ENCODE results near the gene ELAVL1. TPM values are rescaled to one million over a fixed set of nuclear protein-coding genes. Genes with fewer than 3 reads are reported as not detected.

The ELAVL1 gene
- total RNA-seq, 1 donor from 2014 or later = 107 TPM

GRCh38 chr19:7909471-7910067, 95.9 kb downstream of the ELAVL1 start:
- Histone ChIP-seq H3K9me3 (ENCODE audit: insufficient read depth, low read depth, low read length) (no peaks in the 10 kb centered on the region), H2AFZ (ENCODE audit: low read depth, low read length) (no peak overlapping the region), H3K4me1 (ENCODE audit: insufficient read depth, low read length) (peaks cover 11% of the 10 kb centered on the region), H3K36me3 (ENCODE audit: insufficient read depth, low read length) (no peaks in the 10 kb centered on the region), H3K4me3 (ENCODE audit: insufficient read depth, low read depth, low read length) (no peak overlapping the region), H3K79me2 (ENCODE audit: insufficient read depth, low read length) (peaks cover 36% of the 10 kb centered on the region), H4K20me1 (ENCODE audit: insufficient read depth, low read length) (peaks cover 45% of the 10 kb centered on the region), H3K27ac (ENCODE audit: low read depth, low read length) (no peak overlapping the region), H3K4me2 (ENCODE audit: low read length) (no peak overlapping the region), H3K27me3 (ENCODE audit: insufficient read depth, low read length) (no peaks in the 10 kb centered on the region), H3K9ac (ENCODE audit: low read length) (no peak overlapping the region)
- TF ChIP-seq EZH2 (IDR thresholded peaks at IDR 0.05; ENCODE audit: insufficient read depth, low read length) = no peak
- TF ChIP-seq CTCF (IDR thresholded peaks at IDR 0.05; ENCODE audit: insufficient read depth, low read depth, low read length) = no peak
- no peak overlapping the region for H3K27ac Mint-ChIP-seq (ENCODE audit: unreplicated experiment)
- H3K36me3 Mint-ChIP-seq (ENCODE audit: low read depth, unreplicated experiment) = peaks cover 3% of the 10 kb centered on the region
- H3K27me3 Mint-ChIP-seq (ENCODE audit: low read depth, unreplicated experiment) = no peaks in the 10 kb centered on the region
- H3K9me3 Mint-ChIP-seq (ENCODE audit: unreplicated experiment) = peaks cover 2% of the 10 kb centered on the region
- H3K4me3 Mint-ChIP-seq (ENCODE audit: unreplicated experiment) = no peak overlapping the region
- FAIRE-seq = no peak
- DNase-seq (ENCODE audit: low read depth) = no peak
- H3K4me1 Mint-ChIP-seq (ENCODE audit: low read depth, unreplicated experiment) = peaks cover 5% of the 10 kb centered on the region

- no peak overlapping the region for H3K4me3 ChIP-seq (ENCODE audit: insufficient read depth, low read depth, low read length)
- H3K4me3 Mint-ChIP-seq (ENCODE audit: unreplicated experiment) = no peak overlapping the region
- TF ChIP-seq CTCF (IDR thresholded peaks at IDR 0.05; ENCODE audit: insufficient read depth, low read depth, low read length) = no peak
- no peak for TF ChIP-seq EZH2 (IDR thresholded peaks at IDR 0.05; ENCODE audit: insufficient read depth, low read length)
- H3K9ac ChIP-seq (ENCODE audit: low read length) = no peak overlapping the region
- no peaks in the 10 kb centered on the region for H3K36me3 ChIP-seq (ENCODE audit: insufficient read depth, low read length)
- no peak overlapping the region for H3K4me2 ChIP-seq (ENCODE audit: low read length)
- H3K4me1 ChIP-seq (ENCODE audit: insufficient read depth, low read length) = peaks cover 13% of the 10 kb centered on the region
- FAIRE-seq = no peak
- H3K36me3 Mint-ChIP-seq (ENCODE audit: low read depth, unreplicated experiment) = peaks cover 3% of the 10 kb centered on the region
- H3K4me1 Mint-ChIP-seq (ENCODE audit: low read depth, unreplicated experiment) = peaks cover 5% of the 10 kb centered on the region
- H4K20me1 ChIP-seq (ENCODE audit: insufficient read depth, low read length) = peaks cover 49% of the 10 kb centered on the region
- peaks cover 2% of the 10 kb centered on the region for H3K9me3 Mint-ChIP-seq (ENCODE audit: unreplicated experiment)
- H2AFZ ChIP-seq (ENCODE audit: low read depth, low read length) = no peak overlapping the region
- H3K9me3 ChIP-seq (ENCODE audit: insufficient read depth, low read depth, low read length) = no peaks in the 10 kb centered on the region
- H3K27ac ChIP-seq (ENCODE audit: low read depth, low read length) = no peak overlapping the region
- no peaks in the 10 kb centered on the region for H3K27me3 Mint-ChIP-seq (ENCODE audit: low read depth, unreplicated experiment)
- no peak for DNase-seq (ENCODE audit: low read depth)
- H3K79me2 ChIP-seq (ENCODE audit: insufficient read depth, low read length) = peaks cover 42% of the 10 kb centered on the region
- H3K27ac Mint-ChIP-seq (ENCODE audit: unreplicated experiment) = no peak overlapping the region
- no peaks in the 10 kb centered on the region for H3K27me3 ChIP-seq (ENCODE audit: insufficient read depth, low read length)
Observed at GRCh38 chr19:7908742-7909461, 96.5 kb downstream of the ELAVL1 start.

Other genes starting within 250 kb of the ELAVL1 start
- gene CLEC4M, start 242.4 kb downstream of the ELAVL1 start, total RNA-seq = not detected in 2 replicates
- gene EVI5L, start 175.4 kb downstream of the ELAVL1 start, total RNA-seq = 22.1 and 25.7 TPM in 2 replicates
- gene PRR36, start 131.3 kb downstream of the ELAVL1 start, total RNA-seq = 0.55 and 1.3 TPM in 2 replicates
- gene LRRC8E, start 117.1 kb downstream of the ELAVL1 start, total RNA-seq = 6.5 and 6.6 TPM in 2 replicates
- 20.9 and 22.9 TPM in 2 replicates for gene MAP2K7, start 101.8 kb downstream of the ELAVL1 start, total RNA-seq
- gene TGFBR3L, start 90.8 kb downstream of the ELAVL1 start, total RNA-seq = 2.8 and 4.6 TPM in 2 replicates
- gene SNAPC2, start 85.3 kb downstream of the ELAVL1 start, total RNA-seq = 14.7 and 15.2 TPM in 2 replicates
- 49.5 and 55.9 TPM in 2 replicates for gene CTXN1, start 79.5 kb downstream of the ELAVL1 start, total RNA-seq
- 60.5 and 71.1 TPM in 2 replicates for gene TIMM44, start 62.0 kb downstream of the ELAVL1 start, total RNA-seq
- gene CCL25, start 47.1 kb upstream of the ELAVL1 start, total RNA-seq = not detected in 2 replicates
- gene FBN3, start 144.0 kb upstream of the ELAVL1 start, total RNA-seq = 0.53 and 1.00 TPM in 2 replicates
- 13.3 and 15.7 TPM in 2 replicates for gene CERS4, start 203.7 kb upstream of the ELAVL1 start, total RNA-seq